Adipose tissue (tissue), 3 donors: ENCODE data around the gene CUBN. TPM values are rescaled to one million over a fixed set of nuclear protein-coding genes. Genes with fewer than 3 reads are reported as not detected.

Experiments used
- H3K27ac ChIP-seq: one replicate; pipeline ENCODE4 v1.5.1; 2013; ENCODE audit warnings: low read depth, low read length
- WGBS, 3 donors: extraction: QIAGEN DNeasy Blood & Tissue Kit; methylation state at CpG; one replicate each; pipeline ENCODE4 v1.1.7; 2013; 5-methylcytosine and 5-hydroxymethylcytosine counted together
- polyA plus RNA-seq, 3 donors: library from polyadenylated mRNA; stranded (reverse); fragments of 200-250 nt; gene quantifications; one replicate each; pipeline ENCODE4 v1.2.3, GENCODE V29; 2013
- donor health status: healthy with polysubstance abuse.
- donor health status: Bipolar disorder and iron deficiency.
- donor health status: healthy.

CUBN gene
- under 1 TPM; 0.20 to 0.56 (median 0.36) TPM for polyA plus RNA-seq

DNA sequence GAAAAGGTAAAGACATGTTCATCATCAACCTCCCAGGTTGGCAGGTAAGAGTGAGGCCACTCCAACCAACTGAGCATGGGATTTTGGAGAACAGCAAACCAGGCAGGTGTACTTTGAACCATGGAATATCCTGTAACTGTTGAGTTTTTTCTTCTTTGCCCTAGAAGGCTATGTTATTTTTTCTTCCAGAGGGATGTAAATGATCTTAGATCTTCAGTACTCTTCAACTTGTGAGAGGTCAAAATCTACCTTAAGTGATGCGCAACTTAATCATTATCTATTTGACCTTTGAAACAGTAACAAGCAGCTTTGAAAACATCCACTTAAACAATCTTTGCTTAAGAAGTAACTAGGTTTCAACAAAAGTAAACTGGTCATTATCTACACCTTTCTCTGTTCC is at the start of gene CUBN:
Gene CUBN, minus strand, starts transcription at position 71 of the 400 bp plus-strand sequence. Its CDS starts 46 bp downstream, at position 25.
- H3K27ac ChIP-seq = no peak within 1 kb of the TSS
- 92 to 97% (median 94%) methylated on average over 1 of the region's 1 CpG for WGBS, 3 donors

DNA sequence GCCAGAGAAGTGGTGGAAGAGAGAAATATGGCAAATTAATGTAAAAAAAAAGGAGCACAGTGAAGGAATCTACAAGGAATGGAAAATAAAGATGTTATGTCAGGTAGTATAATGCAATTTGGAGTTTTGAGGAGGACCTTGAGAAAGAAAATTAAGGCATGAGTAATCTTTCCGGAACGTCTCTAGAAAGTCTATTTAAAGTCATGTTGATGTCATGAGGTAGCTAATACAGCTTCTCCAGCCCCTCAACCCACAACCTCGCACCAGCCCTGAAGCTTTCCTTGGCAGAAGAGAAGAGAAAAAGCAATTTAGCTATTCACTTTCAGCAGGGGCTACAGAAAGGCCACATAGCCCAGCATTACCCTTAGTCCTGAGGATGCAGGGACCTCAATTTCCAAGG is 49.4 kb upstream of the CUBN start:
- no peak overlapping the region for H3K27ac ChIP-seq
- WGBS, 3 donors = 81 to 90% (median 86%) methylated on average over 3 of the region's 3 CpGs

DNA sequence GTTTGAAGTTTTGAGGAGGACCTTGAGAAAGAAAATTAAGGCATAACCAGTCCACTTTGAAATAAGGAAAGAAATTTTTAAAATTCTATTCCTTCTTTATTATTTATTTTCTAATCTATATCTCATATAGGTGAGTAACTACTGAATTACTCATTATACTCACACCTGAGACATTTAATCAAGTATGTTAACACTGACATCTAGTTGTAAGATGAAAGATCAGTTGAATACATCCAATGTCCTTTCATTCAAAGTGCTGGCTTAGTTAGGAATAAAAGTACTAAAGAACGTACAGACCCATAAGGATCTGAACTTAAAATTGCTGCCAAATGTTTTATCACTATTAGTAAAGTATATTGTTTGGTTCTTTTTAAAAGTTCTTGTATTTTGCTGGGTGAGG is 48.4 kb upstream of the CUBN start:
- WGBS, 3 donors = 90 to 98% (median 90%) methylated on average over 1 of the region's 1 CpG
- no peak overlapping the region for H3K27ac ChIP-seq

DNA sequence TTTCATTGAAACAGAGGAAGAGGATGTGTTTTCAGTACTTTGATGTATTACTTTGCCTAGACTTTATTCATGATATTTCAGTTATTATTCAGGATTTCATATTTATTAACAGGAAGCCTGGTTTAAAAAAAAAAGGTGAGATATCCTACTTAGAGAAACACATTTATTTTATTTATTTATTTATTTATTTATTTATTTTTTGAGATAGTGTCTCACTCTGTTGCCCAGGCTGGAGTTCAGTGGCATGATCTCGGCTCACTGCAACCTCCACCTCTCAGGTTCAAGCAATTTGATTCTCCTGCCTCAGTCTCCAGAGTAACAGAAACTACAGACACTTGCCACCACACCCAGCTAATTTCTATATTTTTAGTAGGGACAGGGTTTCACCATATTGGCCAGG is 47.4 kb upstream of the CUBN start:
- 95 to 100% (median 100%) methylated on average over 1 of the region's 1 CpG for WGBS, 3 donors

GRCh38 chr10:17176091-17176490 is 46.5 kb upstream of the CUBN start:
- H3K27ac ChIP-seq = no peak overlapping the region

More for the DNA sequence above, 47.4 kb upstream of the CUBN start:
- no peak overlapping the region for H3K27ac ChIP-seq

GRCh38 chr10:17175551-17175950 is 45.9 kb upstream of the CUBN start:
- 44 to 76% (median 46%) methylated on average over 4 of the region's 4 CpGs for WGBS, 3 donors
- no peak overlapping the region for H3K27ac ChIP-seq

GRCh38 chr10:17174626-17175025 is 45.0 kb upstream of the CUBN start:
- H3K27ac ChIP-seq = no peak overlapping the region

- WGBS, 3 donors = 77 to 96% (median 95%) methylated on average over 4 of the region's 4 CpGs
- H3K27ac ChIP-seq = no peak overlapping the region
Measured at GRCh38 chr10:17171141-17171641, 41.6 kb upstream of the CUBN start.

DNA sequence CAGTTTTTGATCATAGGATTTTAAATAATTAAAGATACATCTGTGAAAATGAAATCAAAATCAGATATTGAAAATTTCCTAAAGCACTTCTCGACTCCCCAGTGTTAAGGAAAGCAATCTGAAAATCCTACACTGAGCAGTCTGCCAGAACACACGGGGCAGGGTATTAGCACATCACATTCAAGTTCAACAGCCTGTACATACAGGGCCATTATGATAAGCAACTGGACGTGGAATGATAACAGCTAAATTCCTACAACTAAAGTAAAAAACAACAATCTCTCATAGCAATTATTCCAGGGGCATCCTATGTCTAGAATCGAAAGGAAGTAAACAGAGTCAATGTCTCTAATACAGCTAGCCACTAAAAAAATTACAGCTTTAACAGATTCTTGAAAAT is 40.2 kb upstream of the CUBN start:
- H3K27ac ChIP-seq = no peak overlapping the region
- 55 to 80% (median 74%) methylated on average over 4 of the region's 4 CpGs for WGBS, 3 donors

GRCh38 chr10:17166699-17167098 is 37.1 kb upstream of the CUBN start:
- no peak overlapping the region for H3K27ac ChIP-seq
- WGBS, 3 donors = 84 to 87% (median 86%) methylated on average over 3 of the region's 3 CpGs

DNA sequence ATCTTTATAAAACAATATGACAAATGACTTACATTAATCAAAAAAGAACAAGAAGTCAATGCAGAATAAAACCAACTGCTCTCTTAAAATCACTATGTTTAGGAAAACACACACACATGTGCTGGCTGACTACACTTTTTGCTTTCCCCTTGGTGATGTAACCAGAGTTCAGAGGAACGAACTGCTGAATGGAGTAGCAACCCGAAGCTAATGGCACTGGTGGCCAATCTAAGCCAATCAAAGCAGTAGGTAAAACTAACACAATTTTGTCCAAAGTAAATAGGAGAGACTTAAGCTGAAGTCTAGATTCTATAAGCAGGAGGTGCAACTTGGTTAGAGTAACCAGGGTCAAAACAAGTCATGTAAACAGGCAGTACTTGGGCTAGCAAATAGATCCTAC is 33.2 kb upstream of the CUBN start:
- 35 to 85% (median 80%) methylated on average over 2 of the region's 2 CpGs for WGBS, 3 donors
- no peak overlapping the region for H3K27ac ChIP-seq

DNA sequence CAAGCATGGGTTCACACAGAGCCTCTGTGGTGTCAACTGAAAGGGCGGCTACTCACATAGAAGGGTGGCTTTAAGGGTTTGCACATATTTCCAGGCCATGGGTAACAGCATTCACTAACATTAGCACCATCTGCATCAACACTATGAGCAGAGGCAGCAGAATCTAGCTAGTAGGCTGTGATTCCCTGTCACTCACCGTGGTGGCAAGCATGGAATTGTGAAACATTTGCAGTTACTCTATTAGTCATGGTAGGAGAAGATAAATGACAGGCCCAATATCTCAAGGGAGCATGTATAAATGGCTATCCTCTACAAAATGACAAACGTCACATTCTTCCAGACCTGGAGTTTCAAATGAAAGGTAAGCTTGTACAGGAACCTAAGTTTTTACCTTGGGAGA is 32.2 kb upstream of the CUBN start:
- H3K27ac ChIP-seq = no peak overlapping the region
- WGBS, 3 donors = 60 to 79% (median 62%) methylated on average over 3 of the region's 3 CpGs

- WGBS, 3 donors = 73 to 82% (median 77%) methylated on average over 2 of the region's 2 CpGs
- no peak overlapping the region for H3K27ac ChIP-seq
Measured at GRCh38 chr10:17157024-17157423, 27.4 kb upstream of the CUBN start.

GRCh38 chr10:17155826-17156225 is 26.2 kb upstream of the CUBN start:
- no peak overlapping the region for H3K27ac ChIP-seq

- no peak overlapping the region for H3K27ac ChIP-seq
Measured at GRCh38 chr10:17154116-17154515, 24.5 kb upstream of the CUBN start.

DNA sequence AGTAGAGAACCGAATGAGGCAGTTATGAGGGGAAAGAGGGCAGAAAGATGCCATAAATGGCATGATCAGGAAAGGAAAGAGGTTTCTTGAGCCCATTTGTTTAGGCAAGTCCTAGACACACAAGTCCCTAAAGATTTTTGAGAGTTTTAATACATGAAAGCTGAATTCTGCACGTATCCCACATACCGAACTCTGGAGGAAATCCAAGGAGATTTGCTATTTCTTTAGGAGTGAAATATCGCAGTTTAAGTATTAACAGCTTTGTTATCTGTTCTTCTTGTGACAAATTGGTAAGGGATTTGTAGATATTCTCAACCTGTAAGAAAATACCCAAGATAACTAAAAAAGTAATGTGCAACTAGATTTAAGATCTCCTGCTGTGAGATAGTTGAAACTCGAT is 23.7 kb upstream of the CUBN start:
- H3K27ac ChIP-seq = no peak overlapping the region
- 85 to 93% (median 92%) methylated on average over 5 of the region's 5 CpGs for WGBS, 3 donors

DNA sequence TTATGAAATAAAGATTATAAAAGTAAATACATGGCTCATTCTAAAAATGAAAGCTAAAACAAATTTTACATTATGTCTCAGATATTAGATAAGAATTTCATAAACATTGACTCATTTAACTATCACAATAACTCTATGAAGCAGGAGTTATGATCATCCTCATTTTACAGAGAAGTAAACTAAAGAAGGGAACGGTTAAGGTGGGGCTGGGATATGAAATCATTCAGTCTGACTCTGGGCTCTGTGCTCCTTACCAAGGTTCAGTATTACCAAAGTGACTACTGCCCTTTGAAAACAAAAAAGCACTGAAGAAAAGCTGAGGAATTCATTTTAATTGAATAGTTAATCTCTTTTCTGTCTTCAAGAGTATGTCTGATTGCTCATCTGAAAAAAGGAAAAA is 22.1 kb upstream of the CUBN start:
- H3K27ac ChIP-seq = no peak overlapping the region
- 76 to 84% (median 81%) methylated on average over 1 of the region's 1 CpG for WGBS, 3 donors

- WGBS, 3 donors = 79 to 86% (median 80%) methylated on average over 5 of the region's 5 CpGs
- H3K27ac ChIP-seq = no peak overlapping the region
Measured at GRCh38 chr10:17147884-17148489, 18.4 kb upstream of the CUBN start.

DNA sequence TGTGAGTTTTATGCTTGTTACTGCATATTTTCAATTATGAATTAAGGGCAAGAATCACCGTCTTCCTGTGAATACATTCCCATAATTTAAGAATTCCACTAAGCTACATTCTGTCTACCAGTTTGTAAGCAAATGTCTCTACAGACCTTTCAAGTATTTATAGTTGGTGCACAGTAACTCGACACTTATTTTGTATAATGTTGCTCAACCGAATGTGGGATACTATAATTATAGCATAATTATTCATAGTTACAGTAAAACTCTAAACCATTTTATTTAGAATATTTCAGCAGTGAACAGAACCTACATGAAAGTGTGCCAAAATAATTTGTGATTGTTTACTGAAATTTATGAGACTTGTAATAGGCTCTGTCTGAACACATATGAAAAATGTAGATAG is 17.3 kb upstream of the CUBN start:
- no peak overlapping the region for H3K27ac ChIP-seq
- WGBS, 3 donors = 91 to 94% (median 92%) methylated on average over 3 of the region's 3 CpGs

GRCh38 chr10:17145239-17145638 is 15.6 kb upstream of the CUBN start:
- H3K27ac ChIP-seq = no peak overlapping the region
- 91 to 100% (median 96%) methylated on average over 1 of the region's 1 CpG for WGBS, 3 donors

DNA sequence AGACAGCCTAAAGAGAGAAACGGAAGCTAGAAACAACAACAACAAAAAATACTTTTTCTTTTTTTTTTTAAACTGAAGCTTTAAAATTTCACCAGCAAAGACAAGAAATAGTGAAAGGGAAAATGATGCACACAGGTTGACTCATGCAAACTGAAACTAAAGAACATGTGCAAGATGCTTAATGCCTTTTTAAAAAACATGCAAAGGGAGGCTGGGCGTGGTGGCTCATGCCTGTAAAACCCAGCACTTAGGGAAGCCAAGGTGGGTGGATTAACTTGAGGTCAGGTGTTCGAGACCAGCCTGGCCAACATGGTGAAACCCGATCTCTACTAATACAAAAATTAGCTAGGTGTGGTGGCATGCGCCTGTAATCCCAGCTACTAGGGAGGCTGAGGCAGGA is 15.1 kb upstream of the CUBN start:
- H3K27ac ChIP-seq = no peak overlapping the region
- 87 to 94% (median 91%) methylated on average over 5 of the region's 5 CpGs for WGBS, 3 donors
